Activated gamma-delta T cell treated with anti-CD3 and anti-CD28 coated beads, Interleukin-2, amount 50 U/mL, for 16 hours (primary cell): ENCODE results near the gene TEX47.

Experiments used
- DNase-seq: peaks from one replicate; pipeline ENCODE4 v3.0.0-alpha.2; 2020; ENCODE audit warnings: low read depth

Gene TEX47

GRCh38 chr7:88795553-88795952 is at the start of gene TEX47:
Gene TEX47, minus strand, starts transcription at chr7:88795737. Its CDS starts 795 bp downstream, at chr7:88794942.
- DNase-seq, result no peak

- DNase-seq, result no peak
These were observed 49.6 kb upstream of the TEX47 start for GRCh38 chr7:88845091-88845490.

GRCh38 chr7:88842201-88842600 is 46.7 kb upstream of the TEX47 start:
- no peak for DNase-seq

GRCh38 chr7:88835147-88835728 is 39.7 kb upstream of the TEX47 start:
- DNase-seq, result no peak

- DNase-seq, result no peak
These were observed 30.7 kb upstream of the TEX47 start for GRCh38 chr7:88826222-88826621.

- no peak for DNase-seq
These were observed 23.0 kb upstream of the TEX47 start for GRCh38 chr7:88818552-88818951.

GRCh38 chr7:88806280-88807037 is 10.9 kb upstream of the TEX47 start:
- no peak for DNase-seq

GRCh38 chr7:88801046-88801445 is 5.5 kb upstream of the TEX47 start:
- no peak for DNase-seq

GRCh38 chr7:88792361-88792760 is 3.2 kb downstream of the TEX47 start:
- DNase-seq, result no peak

- no peak for DNase-seq
These were observed 3.6 kb downstream of the TEX47 start for GRCh38 chr7:88791891-88792290.

- no peak for DNase-seq
These were observed 6.0 kb downstream of the TEX47 start for GRCh38 chr7:88789480-88790064.

- DNase-seq, result no peak
These were observed 7.8 kb downstream of the TEX47 start for GRCh38 chr7:88787777-88788176.

- DNase-seq, result no peak
These were observed 19.7 kb downstream of the TEX47 start for GRCh38 chr7:88775838-88776237.

GRCh38 chr7:88772776-88773175 is 22.8 kb downstream of the TEX47 start:
- no peak for DNase-seq

- no peak for DNase-seq
These were observed 24.1 kb downstream of the TEX47 start for GRCh38 chr7:88771417-88771816.

- no peak for DNase-seq
These were observed 33.8 kb downstream of the TEX47 start for GRCh38 chr7:88761779-88762178.

GRCh38 chr7:88760136-88760515 is 35.4 kb downstream of the TEX47 start:
- no peak for DNase-seq

- no peak for DNase-seq
These were observed 36.1 kb downstream of the TEX47 start, which contains the start of gene ZNF804B for GRCh38 chr7:88759230-88760135. Gene ZNF804B, plus strand, starts transcription at chr7:88759700. Its CDS starts 277 bp downstream, at chr7:88759977.

GRCh38 chr7:88758381-88759229 is 36.9 kb downstream of the TEX47 start:
- DNase-seq, result no peak

- no peak for DNase-seq
These were observed 38.2 kb downstream of the TEX47 start for GRCh38 chr7:88757371-88757770.

- no peak for DNase-seq
These were observed 38.7 kb downstream of the TEX47 start for GRCh38 chr7:88756802-88757201.
